RWPE2 (cell line): Measurements from ENCODE around the gene EXOC3L1.

Experiments
- ATAC-seq: fragments of 200-7000 bp; cut with Tn5 transposase; 3 replicates; pipeline ENCODE4 v1.9.1; 2021; ENCODE audit warnings: low read depth
- DNase-seq: peaks from one replicate; pipeline ENCODE4 v3.0.0-alpha.2; 2020; ENCODE audit warnings: low spot score
- H3K27ac ChIP-seq: fragments of 450-650 bp; 2 replicates; pipeline ENCODE4 v1.5.1; 2017; ENCODE audit warnings: mild to moderate bottlenecking; ENCODE audit not compliant: poor library complexity, severe bottlenecking
- H3K27me3 ChIP-seq: fragments of 250-450 bp; sonication (Bioruptor Pico); 2 replicates; pipeline ENCODE4 v1.5.1; 2021; ENCODE audit warnings: mild to moderate bottlenecking, moderate library complexity; ENCODE audit not compliant: insufficient read depth, poor library complexity, severe bottlenecking
- H3K36me3 ChIP-seq: fragments of 250-450 bp; sonication (Bioruptor Pico); 2 replicates; pipeline ENCODE4 v1.5.1; 2020; ENCODE audit warnings: low read depth, mild to moderate bottlenecking, moderate library complexity
- H3K4me1 ChIP-seq: fragments of 250-450 bp; sonication (Bioruptor Pico); 2 replicates; pipeline ENCODE4 v1.5.1; 2021; ENCODE audit warnings: mild to moderate bottlenecking, moderate library complexity; ENCODE audit not compliant: insufficient read depth, poor library complexity, severe bottlenecking
- H3K4me3 ChIP-seq: fragments of 250-450 bp; sonication (Bioruptor Pico); 2 replicates; pipeline ENCODE4 v1.5.1; 2021; ENCODE audit warnings: mild to moderate bottlenecking, moderate library complexity; ENCODE audit not compliant: severe bottlenecking
- H3K9me3 ChIP-seq: fragments of 250-450 bp; sonication (Bioruptor Pico); 2 replicates; pipeline ENCODE4 v1.5.1; 2021; ENCODE audit warnings: mild to moderate bottlenecking, moderate library complexity; ENCODE audit not compliant: severe bottlenecking
- TF ChIP-seq, protein P1 (sequence below): fragments of 450-650 bp; IDR thresholded peaks from one replicate; pipeline ENCODE4 v1.5.1; 2017; ENCODE audit warnings: mild to moderate bottlenecking, moderate library complexity; ENCODE audit not compliant: poor library complexity, severe bottlenecking

EXOC3L1 gene

GRCh38 chr16:67144943-67145342, 45.0 kb downstream of the EXOC3L1 start:
- no peak overlapping the region for H3K4me3 ChIP-seq
- TF ChIP-seq, protein P1, sequence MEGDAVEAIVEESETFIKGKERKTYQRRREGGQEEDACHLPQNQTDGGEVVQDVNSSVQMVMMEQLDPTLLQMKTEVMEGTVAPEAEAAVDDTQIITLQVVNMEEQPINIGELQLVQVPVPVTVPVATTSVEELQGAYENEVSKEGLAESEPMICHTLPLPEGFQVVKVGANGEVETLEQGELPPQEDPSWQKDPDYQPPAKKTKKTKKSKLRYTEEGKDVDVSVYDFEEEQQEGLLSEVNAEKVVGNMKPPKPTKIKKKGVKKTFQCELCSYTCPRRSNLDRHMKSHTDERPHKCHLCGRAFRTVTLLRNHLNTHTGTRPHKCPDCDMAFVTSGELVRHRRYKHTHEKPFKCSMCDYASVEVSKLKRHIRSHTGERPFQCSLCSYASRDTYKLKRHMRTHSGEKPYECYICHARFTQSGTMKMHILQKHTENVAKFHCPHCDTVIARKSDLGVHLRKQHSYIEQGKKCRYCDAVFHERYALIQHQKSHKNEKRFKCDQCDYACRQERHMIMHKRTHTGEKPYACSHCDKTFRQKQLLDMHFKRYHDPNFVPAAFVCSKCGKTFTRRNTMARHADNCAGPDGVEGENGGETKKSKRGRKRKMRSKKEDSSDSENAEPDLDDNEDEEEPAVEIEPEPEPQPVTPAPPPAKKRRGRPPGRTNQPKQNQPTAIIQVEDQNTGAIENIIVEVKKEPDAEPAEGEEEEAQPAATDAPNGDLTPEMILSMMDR = no peak
- no peaks in the 10 kb centered on the region for H3K9me3 ChIP-seq
- DNase-seq (no peak), ATAC-seq (no peak)
- H3K4me1 ChIP-seq = no peaks in the 10 kb centered on the region
- H3K27ac ChIP-seq = no peak overlapping the region
- H3K27me3 ChIP-seq = no peaks in the 10 kb centered on the region
- peaks cover 77% of the 10 kb centered on the region for H3K36me3 ChIP-seq

- H3K36me3 ChIP-seq = peaks cover 86% of the 10 kb centered on the region
- TF ChIP-seq, protein P1 = no peak
- H3K27ac ChIP-seq = no peak overlapping the region
- H3K4me1 ChIP-seq = no peaks in the 10 kb centered on the region
- ATAC-seq (no peak), DNase-seq (no peak)
- no peaks in the 10 kb centered on the region for H3K9me3 ChIP-seq
- no peaks in the 10 kb centered on the region for H3K27me3 ChIP-seq
- H3K4me3 ChIP-seq = no peak overlapping the region
Observed at GRCh38 chr16:67142342-67142741, 47.6 kb downstream of the EXOC3L1 start.

DNA sequence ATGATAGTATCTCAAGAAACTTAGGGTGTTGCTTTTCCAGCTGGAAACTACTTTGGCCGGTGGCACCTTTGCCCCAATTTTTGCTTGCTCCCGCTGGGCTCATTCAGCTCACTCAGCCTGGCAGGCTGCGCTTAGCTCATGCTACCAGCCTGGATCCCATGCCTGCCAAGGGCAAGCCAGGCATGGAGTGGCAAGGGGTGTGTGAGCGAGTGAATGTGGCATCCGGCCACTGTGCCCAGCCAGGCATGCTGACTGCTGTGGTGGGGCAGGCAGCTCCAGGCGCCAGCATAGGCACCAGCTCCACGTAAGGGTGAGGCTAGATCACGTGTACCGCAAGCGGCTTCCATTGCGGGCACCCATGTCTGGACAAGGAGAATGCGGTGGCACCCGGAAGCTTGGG, 48.5 kb downstream of the EXOC3L1 start:
- ATAC-seq (no peak), DNase-seq (no peak)
- TF ChIP-seq, protein P1 = no peak
- Histone ChIP-seq H3K27ac (no peak overlapping the region), H3K4me1 (no peaks in the 10 kb centered on the region), H3K27me3 (no peaks in the 10 kb centered on the region), H3K4me3 (no peak overlapping the region), H3K9me3 (no peaks in the 10 kb centered on the region), H3K36me3 (peaks cover 80% of the 10 kb centered on the region)

GRCh38 chr16:67137605-67138004, 52.3 kb downstream of the EXOC3L1 start:
- Histone ChIP-seq H3K27me3 (no peaks in the 10 kb centered on the region), H3K36me3 (peaks cover 71% of the 10 kb centered on the region), H3K4me1 (no peaks in the 10 kb centered on the region), H3K4me3 (no peak overlapping the region), H3K27ac (no peak overlapping the region), H3K9me3 (no peaks in the 10 kb centered on the region)
- DNase-seq (no peak), ATAC-seq (no peak)
- TF ChIP-seq, protein P1 = no peak
